ENCODE results near the gene FOXE1. TPM values are rescaled to one million over a fixed set of nuclear protein-coding genes. Genes with fewer than 3 reads are reported as not detected.

The FOXE1 gene
- total and polyA plus RNA-seq, 12 donors = not detected

- H3K9me3 ChIP-seq = no peaks in the 10 kb centered on the region
- no peaks in the 10 kb centered on the region for H3K36me3 ChIP-seq
- TF ChIP-seq CTCF (IDR thresholded peaks at IDR 0.05) = no peak
- DNase-seq (no peak), ATAC-seq (no peak)
- 2 to 6% methylated on average over 7 of the region's 7 CpGs for WGBS, 2 donors
- H3K27me3 ChIP-seq = peaks cover 30 to 100% (median 97%) of the 10 kb centered on the region in 7 donors
- no peak overlapping the region for H3K27ac ChIP-seq
- peak overlapping the region in 6 of 10 donors; percentile 14 to 34 (median 19) for H3K4me3 ChIP-seq
- intact Hi-C loops (cut with DNase I) = no loop called here
- peaks cover 0 to 33% (median 28%) of the 10 kb centered on the region in 9 donors for H3K4me1 ChIP-seq
Observed at GRCh38 chr9:97848215-97848479, 4.9 kb upstream of the FOXE1 start.

DNA sequence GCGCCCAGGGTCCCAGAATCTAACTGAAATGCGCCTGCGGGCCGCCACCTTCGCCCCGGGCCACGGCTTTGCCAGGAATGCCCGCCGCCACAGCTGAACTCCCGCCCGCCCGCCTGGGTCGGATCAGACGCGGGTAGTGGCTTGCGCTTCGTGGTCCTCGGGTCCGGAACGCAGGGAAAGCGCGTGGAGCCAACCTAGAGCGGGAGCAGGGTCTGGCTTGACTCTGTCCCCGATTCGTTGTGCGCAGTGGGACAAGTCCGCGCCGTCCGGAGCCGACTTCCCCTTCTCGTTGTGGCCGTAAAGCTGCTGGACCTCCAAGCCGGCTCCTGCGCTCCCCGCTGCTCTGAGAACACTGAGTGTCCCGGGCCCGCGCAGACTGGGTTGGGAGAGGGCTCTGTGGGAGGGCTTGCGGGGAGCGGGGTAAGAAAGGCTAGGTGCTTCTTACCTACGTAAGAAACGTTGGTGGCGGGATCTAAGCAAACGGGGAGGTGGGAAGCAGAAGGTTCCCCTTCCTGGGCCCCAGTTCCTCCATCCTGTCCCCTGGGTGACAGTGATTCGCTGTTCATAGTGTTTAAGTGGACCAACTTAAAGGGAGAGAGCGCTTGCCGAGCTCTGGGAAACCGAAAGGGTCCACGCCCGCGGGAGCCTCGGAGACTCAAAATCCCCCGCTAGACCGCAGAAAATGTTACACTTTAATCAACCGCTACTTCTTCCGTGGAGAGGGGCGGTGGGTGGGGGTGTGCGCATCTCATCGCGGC lies 4.4 kb upstream of the FOXE1 start:
- 2 to 3% methylated on average over 61 of the region's 61 CpGs for WGBS, 2 donors
- Histone ChIP-seq H3K27ac (no peak overlapping the region), H3K36me3 (no peaks in the 10 kb centered on the region), H3K27me3 (peaks cover 35 to 100% (median 98%) of the 10 kb centered on the region in 7 donors), H3K4me3 (peak overlapping the region in 9 of 10 donors; percentile 2 to 34 (median 17)), H3K9me3 (no peaks in the 10 kb centered on the region), H3K4me1 (peaks cover 0 to 38% (median 33%) of the 10 kb centered on the region in 9 donors)
- TF ChIP-seq CTCF (IDR thresholded peaks at IDR 0.05) = no peak
- ATAC-seq (peak in 3 of 8 donors; percentile 26 to 47 (median 29)), DNase-seq (peak in 1 of 2 donors; percentile 35)
- intact Hi-C loops (cut with DNase I) = no loop called here

DNA sequence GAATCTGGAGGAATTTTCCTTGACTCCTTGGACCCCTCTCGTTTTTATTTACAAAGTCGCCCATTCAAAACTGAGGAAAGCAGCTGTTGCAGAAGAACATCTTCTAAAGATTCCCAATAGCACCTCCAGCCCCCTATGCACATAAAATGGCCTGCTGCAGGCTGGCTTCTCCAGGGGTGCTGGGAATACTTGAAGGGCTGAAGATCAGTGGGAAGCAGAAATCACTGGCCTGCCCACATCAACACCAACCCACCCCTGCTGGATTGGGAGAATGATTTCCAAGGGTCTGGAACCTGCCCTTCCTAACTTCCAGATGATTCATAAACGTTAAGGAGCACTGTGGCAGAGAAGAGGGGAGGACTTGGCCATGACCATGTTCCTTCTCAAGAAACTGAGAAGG lies 3.0 kb upstream of the FOXE1 start:
- WGBS, 2 donors = 12 to 24% methylated on average over 3 of the region's 3 CpGs
- Histone ChIP-seq H3K9me3 (no peaks in the 10 kb centered on the region), H3K27me3 (peaks cover 48 to 100% (median 100%) of the 10 kb centered on the region in 7 donors), H3K36me3 (no peaks in the 10 kb centered on the region), H3K4me1 (peaks cover 0 to 44% (median 33%) of the 10 kb centered on the region in 9 donors), H3K27ac (no peak overlapping the region), H3K4me3 (no peak overlapping the region)
- TF ChIP-seq CTCF (IDR thresholded peaks at IDR 0.05) = no peak
- ATAC-seq (no peak), DNase-seq (no peak)
- intact Hi-C loops (cut with DNase I) = no loop called here

GRCh38 chr9:97850746-97851445 lies 2.1 kb upstream of the FOXE1 start:
- TF ChIP-seq CTCF (IDR thresholded peaks at IDR 0.05) = no peak
- H3K27ac ChIP-seq = no peak overlapping the region
- peaks cover 0 to 46% (median 33%) of the 10 kb centered on the region in 9 donors for H3K4me1 ChIP-seq
- intact Hi-C loops (cut with DNase I) = no loop called here
- no peak for DNase-seq
- no peak for ATAC-seq
- H3K4me3 ChIP-seq = no peak overlapping the region
- WGBS, 2 donors = 15 to 17% methylated on average over 13 of the region's 13 CpGs
- no peaks in the 10 kb centered on the region for H3K9me3 ChIP-seq
- H3K27me3 ChIP-seq = peaks cover 53 to 100% (median 100%) of the 10 kb centered on the region in 7 donors
- no peaks in the 10 kb centered on the region for H3K36me3 ChIP-seq

Data from heart right ventricle (tissue), 16 donors.